GM19395 (cell line): Measurements from ENCODE around the gene TLR8.

Source experiments
- ATAC-seq: cut with Tn5 transposase; IDR thresholded peaks from one replicate; pipeline ENCODE4 v1.9.1; 2021; ENCODE audit warnings: mild to moderate bottlenecking, moderate library complexity; ENCODE audit not compliant: unreplicated experiment

The TLR8 gene

GRCh38 chrX:12945494-12945893 is 39.1 kb downstream of the TLR8 start:
- no peak for ATAC-seq

GRCh38 chrX:12946406-12946805 is 40.0 kb downstream of the TLR8 start:
- ATAC-seq, result no peak

DNA sequence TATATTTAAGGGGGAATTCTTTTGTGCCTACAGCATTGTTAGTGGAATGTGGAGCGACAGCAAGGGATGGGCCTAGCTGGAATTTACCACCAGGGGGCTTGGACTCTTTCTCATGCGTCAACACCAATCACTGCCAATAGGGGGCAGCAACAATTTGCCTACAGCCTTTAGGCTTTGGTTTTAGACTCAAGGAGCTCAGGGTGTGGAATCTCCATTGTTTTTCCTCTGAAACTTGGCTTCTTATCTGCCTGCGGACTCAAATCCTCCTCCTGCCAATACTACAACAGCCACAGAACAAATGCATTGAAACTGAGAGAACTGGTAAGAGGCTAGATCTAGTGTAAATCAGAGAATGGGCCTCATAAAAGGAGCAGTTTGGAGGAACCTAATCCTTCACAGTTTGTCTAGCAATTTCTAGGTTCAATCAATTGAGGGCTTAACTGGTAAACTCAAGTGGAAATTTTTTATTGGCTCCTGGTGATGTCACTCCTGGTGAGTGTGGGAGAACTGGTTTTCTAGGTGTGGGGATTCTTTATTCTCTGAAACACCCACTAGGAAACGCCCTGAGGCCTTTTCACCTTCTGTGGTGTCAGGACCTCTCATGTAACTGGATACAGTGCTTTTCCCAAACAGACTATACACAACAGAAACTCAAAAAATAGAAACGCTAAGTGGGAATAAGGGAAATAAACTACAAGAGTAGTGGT is 40.6 kb downstream of the TLR8 start:
- no peak for ATAC-seq

DNA sequence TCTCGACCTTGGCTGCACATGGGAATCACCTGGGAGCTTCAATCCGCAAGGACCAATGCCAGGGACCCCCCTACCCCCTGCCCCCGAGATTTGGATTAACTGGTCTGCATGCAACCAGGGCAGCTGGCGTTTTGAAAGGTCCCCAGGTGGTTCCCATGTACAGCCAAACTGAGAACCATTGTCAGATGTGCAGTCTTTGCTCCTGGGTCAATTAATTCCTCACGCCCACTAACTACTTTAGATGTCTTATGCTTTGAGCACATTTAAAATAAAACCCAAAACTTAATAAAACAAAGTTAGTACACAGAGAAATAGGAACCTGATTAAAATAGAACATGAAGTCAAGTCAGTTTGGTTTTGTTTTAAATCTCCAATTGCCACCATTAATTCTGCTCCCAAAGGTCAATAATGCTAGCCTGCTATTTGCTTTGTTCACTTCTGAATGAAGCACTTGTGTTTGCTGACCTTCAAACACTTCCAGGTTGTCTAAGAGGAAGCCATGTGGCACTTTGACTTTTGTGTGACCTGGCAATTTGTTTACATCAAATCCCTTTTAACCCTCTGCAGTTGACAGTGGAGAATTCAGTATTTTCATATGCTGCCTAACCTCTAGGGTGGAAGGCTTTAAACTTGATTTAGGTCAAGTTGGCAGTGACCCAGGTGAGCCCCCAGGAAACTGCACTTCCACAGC is 41.3 kb downstream of the TLR8 start:
- ATAC-seq, result no peak

GRCh38 chrX:12948495-12948894 is 42.1 kb downstream of the TLR8 start:
- no peak for ATAC-seq

- ATAC-seq, result no peak
Observed at GRCh38 chrX:12949205-12949926, 42.9 kb downstream of the TLR8 start.

DNA sequence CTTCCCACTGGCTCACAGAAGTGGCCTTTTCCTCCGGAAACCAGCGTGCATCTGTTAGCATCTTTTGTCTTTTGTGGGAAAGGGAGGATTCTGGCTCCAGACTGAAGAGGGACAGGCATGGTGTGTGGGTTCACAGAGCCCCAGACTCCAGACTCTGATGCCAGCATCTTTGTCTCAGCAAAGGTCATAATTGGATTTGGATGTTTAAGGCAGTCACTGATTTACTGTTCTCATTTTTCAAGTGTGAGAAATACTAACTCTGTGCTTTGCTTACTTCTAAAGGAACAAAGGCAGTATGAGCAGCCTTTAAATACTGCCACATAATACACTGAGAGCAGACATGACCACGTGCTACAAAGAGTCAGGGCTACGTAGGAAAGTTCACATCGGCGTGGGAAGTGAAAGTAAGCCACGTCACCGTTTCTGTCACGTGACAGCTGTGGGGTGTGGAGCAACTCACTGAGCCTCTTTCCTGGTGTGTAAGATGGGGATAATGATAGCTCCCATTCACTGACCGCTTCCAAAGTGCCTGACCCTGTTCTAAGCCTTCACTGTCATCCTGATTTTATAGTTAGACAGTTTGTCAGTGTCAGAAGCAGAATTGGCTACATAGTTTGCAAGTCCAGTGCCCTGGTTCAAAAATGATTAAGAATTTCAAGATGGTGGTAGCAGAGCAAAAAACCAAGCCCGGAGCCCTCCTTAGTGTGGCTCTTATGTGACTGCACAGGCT is 43.7 kb downstream of the TLR8 start:
- peak; percentile 63 for ATAC-seq

DNA sequence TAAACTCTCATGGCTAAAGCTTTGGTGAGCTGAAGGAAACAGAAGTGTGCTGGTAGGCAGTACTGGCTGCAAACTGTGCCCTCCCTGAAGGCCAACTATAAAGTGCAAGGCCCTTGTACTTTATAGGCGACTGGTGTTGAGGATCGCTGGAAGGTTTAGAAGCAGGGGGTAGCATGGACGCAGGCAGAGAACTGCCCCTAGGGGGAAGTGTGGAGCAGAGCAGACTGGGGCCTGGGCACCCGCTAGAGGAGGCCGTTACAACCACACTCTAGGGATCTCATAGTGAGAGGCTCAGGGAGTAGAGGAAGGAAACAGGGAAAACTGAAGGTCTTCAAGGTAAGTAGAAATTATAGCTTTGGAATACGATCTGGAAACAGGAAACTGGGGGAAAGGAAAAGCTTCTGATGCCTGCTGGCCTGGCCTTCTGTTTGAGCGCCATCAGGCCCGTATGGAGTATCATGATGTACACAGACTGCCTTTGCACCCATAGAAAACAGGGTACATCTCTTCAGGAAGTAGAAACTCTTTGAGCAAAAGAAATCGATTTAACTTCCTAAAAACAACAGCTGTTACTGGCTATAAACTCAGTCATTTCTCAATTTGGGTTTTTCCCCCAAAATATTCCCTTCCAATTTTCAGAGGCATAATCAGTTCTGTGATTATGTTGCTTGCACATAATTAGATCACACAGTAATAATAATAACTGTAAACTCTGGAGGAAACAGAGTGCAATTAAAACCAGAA is 44.6 kb downstream of the TLR8 start:
- peak; percentile 57 for ATAC-seq

- ATAC-seq, result no peak
Observed at GRCh38 chrX:12951595-12951975, 45.2 kb downstream of the TLR8 start.

- no peak for ATAC-seq
Observed at GRCh38 chrX:12953420-12953819, 47.0 kb downstream of the TLR8 start.

GRCh38 chrX:12954376-12954775 is 48.0 kb downstream of the TLR8 start:
- no peak for ATAC-seq

- no peak for ATAC-seq
Observed at GRCh38 chrX:12954981-12955380, 48.6 kb downstream of the TLR8 start.

DNA sequence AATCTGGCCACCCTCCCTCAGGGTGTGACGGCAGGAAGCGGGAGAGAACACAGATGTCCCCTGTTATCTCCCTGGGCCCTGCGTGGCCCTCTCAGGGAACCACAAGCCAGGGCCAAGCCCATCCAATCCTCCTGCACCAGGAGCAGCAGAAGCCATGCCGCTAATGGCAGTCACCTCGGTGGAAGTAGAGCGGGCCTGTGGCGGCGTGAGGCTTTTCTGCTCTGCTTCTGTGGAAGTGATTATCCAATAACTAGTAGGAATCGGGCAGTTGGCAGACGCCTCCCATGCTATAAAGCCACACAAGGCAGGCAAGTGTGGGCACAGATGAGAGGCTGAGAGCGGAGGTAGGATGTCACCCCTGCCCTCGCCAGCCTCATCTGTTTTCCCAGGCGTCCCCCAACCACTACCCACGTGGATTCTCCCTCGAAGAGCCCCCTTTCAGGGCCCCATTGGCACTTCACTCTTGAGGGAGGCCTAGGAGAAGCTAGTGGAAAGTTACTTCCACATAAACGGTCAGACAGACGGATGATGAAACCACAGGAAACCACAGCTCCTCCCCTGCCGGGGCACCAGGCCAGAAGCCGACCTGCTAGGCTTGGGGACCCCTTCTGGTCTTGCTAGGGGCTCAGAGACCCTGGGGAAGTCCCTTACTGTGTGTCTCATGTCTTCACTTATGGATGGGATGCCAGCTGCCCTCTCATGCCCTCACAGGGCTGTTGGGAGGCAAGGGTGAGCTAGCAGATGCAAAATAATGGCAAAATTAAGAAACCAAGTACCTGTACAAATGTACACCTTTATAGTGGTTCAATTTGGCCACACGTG is 49.7 kb downstream of the TLR8 start:
- peak; percentile 52 for ATAC-seq

DNA sequence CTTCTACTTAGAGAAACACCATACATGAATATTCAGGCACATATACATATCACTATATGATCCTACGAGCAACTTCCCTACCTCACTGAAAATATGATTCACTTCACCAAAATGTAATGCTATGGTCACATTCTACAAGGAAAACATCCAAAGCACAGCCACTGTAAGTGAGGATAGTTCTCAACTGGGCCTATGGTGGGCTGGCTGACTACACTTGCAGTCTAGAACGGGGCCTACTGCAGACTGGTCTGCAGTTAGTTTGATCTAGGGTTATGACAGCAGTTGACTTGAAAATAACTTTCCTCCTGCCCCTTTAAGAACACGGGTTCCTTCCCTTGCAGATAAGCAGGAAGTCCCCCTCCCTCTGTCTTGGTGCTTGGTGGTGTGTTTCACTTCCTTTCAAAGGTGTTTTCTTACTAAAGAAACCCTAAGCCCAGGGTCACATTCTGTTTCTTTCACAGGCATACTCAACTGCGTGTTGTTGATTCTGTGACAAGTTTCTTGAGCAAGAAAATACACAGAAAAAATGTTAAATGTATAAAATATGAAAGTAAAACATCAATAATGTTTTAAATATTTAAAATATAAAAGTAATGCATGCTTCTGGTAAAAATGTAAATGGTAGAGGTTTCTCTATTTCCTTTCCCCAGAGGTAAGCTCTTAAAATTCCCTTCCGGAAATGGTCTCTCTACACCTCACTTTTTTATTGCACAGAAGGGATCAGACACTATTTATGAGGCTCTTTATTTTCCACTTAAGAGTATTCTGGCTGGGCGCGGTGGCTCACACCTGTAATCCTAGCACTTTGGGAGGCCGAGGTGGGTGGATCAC is 50.5 kb downstream of the TLR8 start:
- peak; percentile 81 for ATAC-seq

- no peak for ATAC-seq
Observed at GRCh38 chrX:12958059-12958458, 51.6 kb downstream of the TLR8 start.

DNA sequence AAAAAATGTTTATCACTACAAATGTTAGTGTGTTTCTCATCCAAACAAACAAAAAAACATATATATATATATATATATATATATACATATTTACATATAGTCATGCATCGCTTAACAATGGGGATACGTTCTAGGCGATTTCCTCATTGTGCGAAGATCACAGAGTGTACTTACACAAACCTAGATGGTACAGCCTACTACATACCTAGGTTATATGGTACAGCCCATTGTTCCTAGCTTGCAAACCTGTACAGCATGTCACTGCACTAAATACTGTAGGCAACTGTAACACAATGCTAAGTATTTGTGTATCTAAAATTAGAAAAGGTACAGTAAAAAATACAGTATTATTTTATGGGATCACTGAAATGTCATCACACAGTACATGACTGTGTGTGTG is 52.0 kb downstream of the TLR8 start:
- no peak for ATAC-seq

- ATAC-seq, result no peak
Observed at GRCh38 chrX:12961196-12961718, 54.8 kb downstream of the TLR8 start.

DNA sequence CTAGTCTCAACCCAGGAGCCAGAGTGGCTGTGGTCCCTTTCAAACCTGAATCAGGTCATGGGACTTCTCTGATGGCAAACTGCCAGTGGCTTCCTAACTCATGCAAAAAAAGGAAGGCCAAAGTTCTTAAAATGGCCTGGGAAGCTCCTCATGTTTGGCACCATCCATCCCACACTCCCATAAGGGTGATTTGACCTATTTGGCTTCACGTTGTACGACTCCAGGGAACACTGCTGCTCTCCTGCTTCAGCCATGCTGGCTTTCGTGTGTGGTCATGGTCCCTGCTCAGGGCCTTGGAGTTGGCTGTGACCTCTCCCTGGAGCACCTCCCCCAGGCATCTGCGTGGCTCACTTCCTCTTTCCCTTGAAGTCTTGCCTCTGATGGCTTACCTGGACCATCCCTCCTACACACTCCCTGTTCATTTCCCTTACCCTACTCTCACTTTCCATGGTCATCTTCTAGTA is 55.7 kb downstream of the TLR8 start:
- no peak for ATAC-seq
